HepG2 (cell line): Measurements from ENCODE around the gene STXBP4. TPM values are rescaled to one million over a fixed set of nuclear protein-coding genes. Genes with fewer than 3 reads are reported as not detected.
A peak's percentile ranks its signal among the peaks of the same experiment; 100 is the strongest.

ENCODE experiments used
- ATAC-seq: fragments of 200-7000 bp; cut with Tn5 transposase; 3 replicates; pipeline ENCODE4 v1.9.1; 2020; ENCODE audit warnings: mild to moderate bottlenecking, moderate library complexity
- BruUV-seq: library from RNA; stranded (reverse); fragments of 400-500 nt; replicated peaks from 2 replicates; lab custom pipeline; 2021; lab: Mats Ljungman, UMichigan
- CTCF ChIA-PET: fragments of 300-600 bp; formaldehyde crosslinking; extraction: SDS; loops from one replicate; lab custom pipeline; 2021; ENCODE audit warnings: low total read pairs, inconsistent platforms, low intra/inter-chr PET ratio; lab: Yijun Ruan, JAX
- POLR2A ChIA-PET: fragments of 350-600 bp; sonication (Branson Sonifier 250); formaldehyde crosslinking; loops from one replicate; lab custom pipeline; 2020; ENCODE audit warnings: antibody characterized with exemption, inconsistent platforms; lab: Yijun Ruan, JAX
- DNase-seq: peaks from one replicate; pipeline ENCODE4 v3.0.0-alpha.2; 2015; ENCODE audit warnings: low spot score
- FAIRE-seq: peaks from 3 replicates; lab custom pipeline; 2011; peaks lifted over from hg19 to GRCh38; lab: Jason Lieb, UNC
- H2AFZ ChIP-seq: one replicate; pipeline ENCODE4 v1.6.1; 2011; ENCODE audit warnings: low read length, inconsistent platforms
- H3K27ac ChIP-seq: fragments of 300-600 bp; 3 replicates; pipeline ENCODE4 v1.8.0; 2011; ENCODE audit warnings: mixed run types, mild to moderate bottlenecking, mixed read lengths, low read length, inconsistent platforms; ENCODE audit not compliant: insufficient read depth; ENCODE audit errors: extremely low read length
- H3K27me3 ChIP-seq, 2 experiments: fragments of 200-600 bp in 1 of 2; 2 replicates in 1 of 2; 3 replicates in 1 of 2; pipeline versions ENCODE4 v1.6.0 to v1.8.0; 2011; ENCODE audit warnings: low read length in 2 of 2, mild to moderate bottlenecking in 2 of 2, moderate library complexity in 2 of 2, inconsistent platforms in 1 of 2; ENCODE audit not compliant: insufficient read depth in 2 of 2, control insufficient read depth in 1 of 2
- H3K36me3 ChIP-seq, 2 experiments: fragments of 200-600 bp in 1 of 2; replicated peaks in 1 of 2; 2 replicates in 1 of 2; 3 replicates in 1 of 2; pipeline versions ENCODE4 v1.5.1 to v1.8.0; 2011; ENCODE audit warnings: low read length in 2 of 2, inconsistent platforms in 1 of 2; ENCODE audit not compliant: insufficient read depth in 2 of 2, control insufficient read depth in 1 of 2
- H3K4me1 ChIP-seq: 2 replicates; pipeline ENCODE4 v1.5.1; 2012; ENCODE audit warnings: low read length, inconsistent platforms; ENCODE audit not compliant: insufficient read depth
- H3K4me2 ChIP-seq: 2 replicates; pipeline ENCODE4 v1.6.0; 2011; ENCODE audit warnings: low read depth, low read length, inconsistent platforms
- H3K4me3 ChIP-seq, 3 experiments: fragments of 200-600 bp in 1 of 3; sonication (generic), shearing (Covaris generic) in 1 of 3; replicated peaks in 1 of 3; 2 replicates each; pipeline ENCODE4 v1.5.1; 2011 to 2016; ENCODE audit warnings: low read length in 3 of 3, inconsistent platforms in 2 of 3, low read depth in 2 of 3, mild to moderate bottlenecking in 2 of 3, control low read depth in 1 of 3, mixed read lengths in 1 of 3; ENCODE audit not compliant: insufficient read depth in 1 of 3
- H3K79me2 ChIP-seq: one replicate; pipeline ENCODE4 v1.6.1; 2011; ENCODE audit warnings: low read length, inconsistent platforms; ENCODE audit not compliant: insufficient read depth
- H3K9ac ChIP-seq: 2 replicates; pipeline ENCODE4 v1.6.0; 2011; ENCODE audit warnings: mild to moderate bottlenecking, low read depth, low read length, inconsistent platforms; ENCODE audit not compliant: insufficient read depth
- H3K9me3 ChIP-seq: 2 replicates; pipeline ENCODE4 v1.5.1; 2012; ENCODE audit warnings: mild to moderate bottlenecking, low read length
- H4K20me1 ChIP-seq: 2 replicates; pipeline ENCODE4 v1.6.0; 2011; ENCODE audit warnings: inconsistent platforms, mild to moderate bottlenecking, low read length, moderate library complexity; ENCODE audit not compliant: insufficient read depth
- ARNT ChIP-seq: fragments of 450-650 bp; IDR thresholded peaks from 2 replicates; pipeline ENCODE4 v1.6.1; 2017
- FOXP1 ChIP-seq, 2 experiments: fragments of 450-650 bp in 1 of 2; IDR thresholded peaks; 2 replicates each; pipeline ENCODE4 v1.6.1; 2017 to 2018; ENCODE audit warnings: antibody characterized with exemption in 1 of 2
- GATAD2A ChIP-seq: IDR thresholded peaks from 2 replicates; pipeline ENCODE4 v1.6.1; 2016
- GFI1 ChIP-seq: sonication (generic); formaldehyde crosslinking; IDR thresholded peaks from 2 replicates; pipeline ENCODE4 v1.5.0; 2020; ENCODE audit warnings: missing genetic modification reagents, mild to moderate bottlenecking, borderline replicate concordance
- HMGA1 ChIP-seq: sonication (generic); formaldehyde crosslinking; conservative IDR thresholded peaks from 2 replicates; pipeline ENCODE4 v1.4.0; 2020; ENCODE audit warnings: missing genetic modification reagents
- MAFG ChIP-seq: sonication (generic); formaldehyde crosslinking; IDR thresholded peaks from 2 replicates; pipeline ENCODE4 v1.5.1; 2020; ENCODE audit warnings: mild to moderate bottlenecking, missing genetic modification reagents
- NAIF1 ChIP-seq: sonication (generic); formaldehyde crosslinking; IDR thresholded peaks from 2 replicates; pipeline ENCODE4 v1.5.0; 2020; ENCODE audit warnings: mild to moderate bottlenecking, missing genetic modification reagents, borderline replicate concordance
- NFE2 ChIP-seq: sonication (generic); formaldehyde crosslinking; IDR thresholded peaks from 2 replicates; pipeline ENCODE4 v1.4.0; 2020; ENCODE audit warnings: missing genetic modification reagents
- NFRKB ChIP-seq: fragments of 450-650 bp; IDR thresholded peaks from 2 replicates; pipeline ENCODE4 v1.6.1; 2017
- PRDM15 ChIP-seq: sonication (generic); formaldehyde crosslinking; IDR thresholded peaks from 2 replicates; pipeline ENCODE4 v1.4.0; 2020; ENCODE audit warnings: missing genetic modification reagents
- SP4 ChIP-seq: sonication (generic); formaldehyde crosslinking; IDR thresholded peaks from 2 replicates; pipeline ENCODE4 v1.8.1; 2023; ENCODE audit warnings: mild to moderate bottlenecking, missing genetic modification reagents
- ZBTB26 ChIP-seq: IDR thresholded peaks from 2 replicates; pipeline ENCODE4 v1.6.1; 2016; ENCODE audit warnings: missing compliant biosample characterization, missing genetic modification reagents, borderline replicate concordance
- ZNF616 ChIP-seq: sonication (generic); formaldehyde crosslinking; IDR thresholded peaks from 2 replicates; pipeline ENCODE4 v1.5.0; 2020; ENCODE audit warnings: low read depth, mild to moderate bottlenecking, missing genetic modification reagents
- WGBS: methylation state at CpG from one replicate; pipeline ENCODE4 v1.1.6; 2017; ENCODE audit warnings: low lambda C conversion rate; 5-methylcytosine and 5-hydroxymethylcytosine counted together
- in situ Hi-C: cut with HindIII; loops from 2 replicates; pipeline ENCODE4 v1.10.0; 2017; ENCODE audit warnings: low pct_unique_long_range_greater_than_20kb; ENCODE audit not compliant: extremely low pct_ligation_motif_present
- intact Hi-C: fragments of 100-400 bp; cut with micrococcal nuclease; formaldehyde crosslinking; loops from one replicate; pipeline ENCODE4 v1.10.0; 2022; ENCODE audit not compliant: unreplicated experiment
- polyA plus RNA-seq, 8 experiments: library from polyadenylated mRNA; depleted of rRNA in 3 of 8; stranded (reverse) in 7 of 8; unstranded in 1 of 8; fragments of >200 nt; fragmentation: Illumina TruSeq in 4 of 8; extraction: Trizol in 4 of 8; gene quantifications; 2 replicates each; pipeline versions ENCODE4 v1.2.1 to v1.2.3, GENCODE V29; 2011 to 2016; ENCODE audit warnings: low read depth in 4 of 8, missing spikeins in 1 of 8, mixed read lengths in 1 of 8; ENCODE audit not compliant: insufficient read depth in 1 of 8
- total RNA-seq, 5 experiments: library from RNA; depleted of rRNA; stranded (reverse); fragments of >200 nt; fragmentation: Illumina TruSeq; extraction: Trizol; gene quantifications; 2 replicates each; pipeline ENCODE4 v1.2.3, GENCODE V29; 2016; ENCODE audit warnings: low read depth in 1 of 5
- TF ChIP-seq, protein P1 (sequence below): sonication (generic); formaldehyde crosslinking; IDR thresholded peaks from 2 replicates; pipeline ENCODE4 v1.4.0; 2020; ENCODE audit warnings: missing genetic modification reagents, borderline replicate concordance

Gene STXBP4
- total and polyA plus RNA-seq, 2 of the 13 experiments (the other 11 are each of a cell fraction or from before 2014, with no cell fraction given), result 8.5 to 36.1 TPM

- 27% methylated on average over 4 of the region's 4 CpGs for WGBS
- TF ChIP-seq GATAD2A (CRISPR knock-in tag) (peak; percentile 89), ZNF616 (no peak), NAIF1 (0 out of 2 replicates have a peak, but pooled peaks have one; percentile 42), PRDM15 (CRISPR knock-in tag) (no peak), NFRKB (no peak), GFI1 (CRISPR knock-in tag) (peak; percentile 70; the same call in 1 of the 2 replicates), FOXP1 (IDR thresholded peaks at IDR 0.05) (no peak), FOXP1 (CRISPR knock-in tag; IDR thresholded peaks at IDR 0.05) (peak; percentile 71; the same call in 1 of the 2 replicates), HMGA1 (CRISPR knock-in tag) (no peak), ARNT (no peak), NFE2 (no peak), MAFG (no peak), ZBTB26 (CRISPR knock-in tag) (no peak), SP4 (CRISPR knock-in tag) (no peak)
- TF ChIP-seq, protein P1, sequence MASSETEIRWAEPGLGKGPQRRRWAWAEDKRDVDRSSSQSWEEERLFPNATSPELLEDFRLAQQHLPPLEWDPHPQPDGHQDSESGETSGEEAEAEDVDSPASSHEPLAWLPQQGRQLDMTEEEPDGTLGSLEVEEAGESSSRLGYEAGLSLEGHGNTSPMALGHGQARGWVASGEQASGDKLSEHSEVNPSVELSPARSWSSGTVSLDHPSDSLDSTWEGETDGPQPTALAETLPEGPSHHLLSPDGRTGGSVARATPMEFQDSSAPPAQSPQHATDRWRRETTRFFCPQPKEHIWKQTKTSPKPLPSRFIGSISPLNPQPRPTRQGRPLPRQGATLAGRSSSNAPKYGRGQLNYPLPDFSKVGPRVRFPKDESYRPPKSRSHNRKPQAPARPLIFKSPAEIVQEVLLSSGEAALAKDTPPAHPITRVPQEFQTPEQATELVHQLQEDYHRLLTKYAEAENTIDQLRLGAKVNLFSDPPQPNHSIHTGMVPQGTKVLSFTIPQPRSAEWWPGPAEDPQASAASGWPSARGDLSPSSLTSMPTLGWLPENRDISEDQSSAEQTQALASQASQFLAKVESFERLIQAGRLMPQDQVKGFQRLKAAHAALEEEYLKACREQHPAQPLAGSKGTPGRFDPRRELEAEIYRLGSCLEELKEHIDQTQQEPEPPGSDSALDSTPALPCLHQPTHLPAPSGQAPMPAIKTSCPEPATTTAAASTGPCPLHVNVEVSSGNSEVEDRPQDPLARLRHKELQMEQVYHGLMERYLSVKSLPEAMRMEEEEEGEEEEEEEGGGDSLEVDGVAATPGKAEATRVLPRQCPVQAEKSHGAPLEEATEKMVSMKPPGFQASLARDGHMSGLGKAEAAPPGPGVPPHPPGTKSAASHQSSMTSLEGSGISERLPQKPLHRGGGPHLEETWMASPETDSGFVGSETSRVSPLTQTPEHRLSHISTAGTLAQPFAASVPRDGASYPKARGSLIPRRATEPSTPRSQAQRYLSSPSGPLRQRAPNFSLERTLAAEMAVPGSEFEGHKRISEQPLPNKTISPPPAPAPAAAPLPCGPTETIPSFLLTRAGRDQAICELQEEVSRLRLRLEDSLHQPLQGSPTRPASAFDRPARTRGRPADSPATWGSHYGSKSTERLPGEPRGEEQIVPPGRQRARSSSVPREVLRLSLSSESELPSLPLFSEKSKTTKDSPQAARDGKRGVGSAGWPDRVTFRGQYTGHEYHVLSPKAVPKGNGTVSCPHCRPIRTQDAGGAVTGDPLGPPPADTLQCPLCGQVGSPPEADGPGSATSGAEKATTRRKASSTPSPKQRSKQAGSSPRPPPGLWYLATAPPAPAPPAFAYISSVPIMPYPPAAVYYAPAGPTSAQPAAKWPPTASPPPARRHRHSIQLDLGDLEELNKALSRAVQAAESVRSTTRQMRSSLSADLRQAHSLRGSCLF (CRISPR knock-in tag), result no peak
Measured at GRCh38 chr17:55068862-55069811, 100.6 kb downstream of the STXBP4 start.

More at GRCh38 chr17:55068862-55069811, 100.6 kb downstream of the STXBP4 start:
- POLR2A ChIA-PET, result interaction anchor here (0.8 to 3.6 kb wide), 4 partner anchors 14 to 218 kb away, joined by 3 to 15 read pairs (median 4); no protein-coding TSS in a partner anchor
- CTCF ChIA-PET, result no interaction called here
- FAIRE-seq, result no peak
- Histone ChIP-seq H3K9me3 (no peaks in the 10 kb centered on the region), H3K27me3 (no peaks in the 10 kb centered on the region), H3K9ac (peak overlapping the region; percentile 48), H3K27ac (peak overlapping the region; percentile 93), H3K4me2 (peak overlapping the region; percentile 41), H3K4me3 (peak overlapping the region in 1 of 3 experiments; percentile 15; a peak in 1 of 6 replicates), H2AFZ (no peak overlapping the region), H3K36me3 (peaks cover 0 to 5% of the 10 kb centered on the region in 2 experiments; a peak in 1 of 5 replicates), H3K4me1 (peaks cover 33% of the 10 kb centered on the region), H3K79me2 (no peaks in the 10 kb centered on the region), H4K20me1 (no peaks in the 10 kb centered on the region)
- BruUV-seq, result TSS peak; percentile 78
- DNase-seq, result peak; percentile 96
- intact Hi-C loops, result no loop called here
- peak; percentile 94 for ATAC-seq
- in situ Hi-C loops, result no loop called here
